ENCODE measurements around the gene ERN1.
A peak's percentile ranks its signal among the peaks of the same experiment; 100 is the strongest.

Gene ERN1

DNA sequence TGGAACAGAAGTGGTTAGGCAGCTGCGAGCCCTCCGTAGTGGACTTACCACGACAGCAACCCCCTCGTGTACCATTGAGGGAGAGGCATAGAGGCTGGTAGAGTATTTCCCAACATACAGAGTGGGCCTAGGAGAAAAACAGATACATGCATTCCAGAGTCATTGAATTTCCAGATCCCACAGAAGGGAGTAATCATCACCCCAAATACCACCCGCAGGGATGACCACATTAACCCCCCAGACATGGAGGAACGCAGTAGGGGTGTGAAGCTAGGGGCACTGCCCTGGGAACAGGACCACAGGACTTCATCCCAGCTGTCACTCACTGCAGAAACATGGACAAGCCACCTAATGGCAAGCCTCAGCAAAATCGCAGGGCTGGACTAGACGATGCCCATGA is 64.8 kb downstream of the ERN1 start:
- no peak overlapping the region for H3K4me3 ChIP-seq (ENCODE audit: control insufficient read depth, low read depth, low read length)
- no peak for TF ChIP-seq CTCF (conservative IDR thresholded peaks at IDR 0.05; ENCODE audit: control insufficient read depth, insufficient read depth, low read depth, low read length)
- DNase-seq (ENCODE audit: low read depth), result no peak

- TF ChIP-seq CTCF (conservative IDR thresholded peaks at IDR 0.05; ENCODE audit: control insufficient read depth, insufficient read depth, low read depth, low read length), result no peak
- DNase-seq (ENCODE audit: low read depth), result no peak
- no peak overlapping the region for H3K4me3 ChIP-seq (ENCODE audit: control insufficient read depth, low read depth, low read length)
Observed at GRCh38 chr17:64064331-64064730, 65.6 kb downstream of the ERN1 start.

- TF ChIP-seq CTCF (conservative IDR thresholded peaks at IDR 0.05; ENCODE audit: control insufficient read depth, insufficient read depth, low read depth, low read length), result peak; percentile 43
- H3K4me3 ChIP-seq (ENCODE audit: control insufficient read depth, low read depth, low read length), result no peak overlapping the region
- peak; percentile 33 for DNase-seq (ENCODE audit: low read depth)
Observed at GRCh38 chr17:64063766-64064224, 66.1 kb downstream of the ERN1 start.

- no peak for TF ChIP-seq CTCF (conservative IDR thresholded peaks at IDR 0.05; ENCODE audit: control insufficient read depth, insufficient read depth, low read depth, low read length)
- no peak overlapping the region for H3K4me3 ChIP-seq (ENCODE audit: control insufficient read depth, low read depth, low read length)
- DNase-seq (ENCODE audit: low read depth), result no peak
Observed at GRCh38 chr17:64063088-64063487, 66.9 kb downstream of the ERN1 start.

GRCh38 chr17:64061178-64061898 is 68.6 kb downstream of the ERN1 start:
- TF ChIP-seq CTCF (conservative IDR thresholded peaks at IDR 0.05; ENCODE audit: control insufficient read depth, insufficient read depth, low read depth, low read length), result no peak
- no peak overlapping the region for H3K4me3 ChIP-seq (ENCODE audit: control insufficient read depth, low read depth, low read length)
- DNase-seq (ENCODE audit: low read depth), result peak; percentile 34

- no peak overlapping the region for H3K4me3 ChIP-seq (ENCODE audit: control insufficient read depth, low read depth, low read length)
- no peak for TF ChIP-seq CTCF (conservative IDR thresholded peaks at IDR 0.05; ENCODE audit: control insufficient read depth, insufficient read depth, low read depth, low read length)
- DNase-seq (ENCODE audit: low read depth), result no peak
Observed at GRCh38 chr17:64060331-64060730, 69.6 kb downstream of the ERN1 start.
